NT2/D1 (cell line): Measurements from ENCODE around the gene DIDO1.

ENCODE experiments used
- SUZ12 ChIP-seq: IDR thresholded peaks from 2 replicates; pipeline ENCODE4 v1.6.1; 2011; ENCODE audit not compliant: insufficient read length, insufficient read depth; ENCODE audit errors: extremely low read depth
- YY1 ChIP-seq: IDR thresholded peaks from 2 replicates; pipeline ENCODE4 v1.6.1; 2011; ENCODE audit not compliant: insufficient read length, insufficient read depth
- ZNF274 ChIP-seq: IDR thresholded peaks from 2 replicates; pipeline ENCODE4 v1.6.1; 2011; ENCODE audit warnings: mild to moderate bottlenecking, low read depth, low read length

DNA sequence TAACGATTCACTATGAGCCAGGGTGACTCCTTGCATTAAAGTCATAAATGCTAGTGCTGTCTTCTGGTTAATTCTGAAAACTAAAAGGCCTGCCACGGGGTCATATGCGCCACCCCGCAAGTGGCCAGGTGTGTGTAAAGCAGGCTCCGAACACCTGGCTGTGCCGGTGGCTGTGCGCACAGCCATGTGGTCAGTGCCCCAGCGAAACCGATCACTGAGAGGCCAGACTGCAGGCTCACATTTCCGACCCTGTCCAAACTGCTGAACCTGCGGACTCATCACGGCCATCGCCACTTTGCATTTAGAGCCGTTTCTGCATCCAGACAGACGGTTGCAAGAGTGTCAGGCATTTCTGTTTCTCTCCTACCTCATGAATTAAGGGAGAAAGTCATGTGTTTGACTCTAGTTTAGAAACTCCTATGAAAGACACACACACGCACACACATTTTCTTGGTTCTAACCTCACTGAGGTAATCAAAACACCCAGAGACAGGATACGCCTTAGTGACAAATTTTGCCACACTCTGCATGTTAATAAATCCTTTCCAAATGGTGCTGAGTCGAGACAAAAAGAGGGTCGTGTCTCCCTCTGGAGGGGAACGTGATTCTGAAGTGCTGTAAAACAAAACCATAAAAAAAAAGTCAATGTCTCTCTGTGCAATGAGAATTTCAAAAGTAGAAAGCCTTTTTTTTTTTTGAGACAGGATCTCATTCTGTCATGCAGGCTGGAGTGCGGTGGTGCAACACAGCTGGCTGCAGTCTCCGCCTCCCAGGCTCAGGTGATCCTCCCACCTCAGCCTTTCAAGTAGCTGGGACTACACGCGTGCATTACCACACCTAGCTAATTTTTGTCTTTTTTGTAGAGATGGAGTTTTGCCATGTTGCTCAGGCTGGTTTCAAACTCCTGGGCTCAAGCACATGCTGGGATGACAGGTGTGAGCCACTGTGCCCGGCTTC lies 33.7 kb downstream of the DIDO1 start:
- TF ChIP-seq ZNF274 (no peak), SUZ12 (no peak), YY1 (no peak)
